GM21786 (cell line): ENCODE results near the gene SCUBE1.

Experiments
- ATAC-seq: cut with Tn5 transposase; IDR thresholded peaks from one replicate; pipeline ENCODE4 v1.9.1; 2021; ENCODE audit not compliant: unreplicated experiment

SCUBE1 gene

DNA sequence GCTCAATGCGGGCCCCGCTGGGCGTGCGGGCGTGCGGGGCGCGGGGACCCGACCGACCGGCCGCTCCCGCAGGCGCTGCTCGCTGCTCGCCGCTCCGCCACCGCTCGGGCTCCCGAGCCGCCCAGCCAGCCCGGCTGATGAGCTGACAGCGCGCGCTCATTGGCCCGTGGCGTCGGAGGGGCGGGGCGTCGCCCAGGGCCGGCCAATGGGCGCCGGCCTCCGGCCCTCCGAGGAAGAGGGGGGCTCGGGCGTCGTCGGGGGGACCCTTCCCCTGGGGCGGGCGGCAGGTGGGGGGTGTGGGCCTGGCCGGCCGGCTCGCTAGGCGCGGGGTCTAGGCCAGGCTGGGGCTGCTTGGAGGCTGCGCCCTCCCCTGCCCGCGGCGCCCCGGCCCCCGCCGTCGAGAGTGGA is at the start of gene SCUBE1:
Gene SCUBE1, minus strand, starts transcription at position 111 of the 408 bp plus-strand sequence. CDS start 111 bp downstream, outside the sequence.
- ATAC-seq, result no peak

DNA sequence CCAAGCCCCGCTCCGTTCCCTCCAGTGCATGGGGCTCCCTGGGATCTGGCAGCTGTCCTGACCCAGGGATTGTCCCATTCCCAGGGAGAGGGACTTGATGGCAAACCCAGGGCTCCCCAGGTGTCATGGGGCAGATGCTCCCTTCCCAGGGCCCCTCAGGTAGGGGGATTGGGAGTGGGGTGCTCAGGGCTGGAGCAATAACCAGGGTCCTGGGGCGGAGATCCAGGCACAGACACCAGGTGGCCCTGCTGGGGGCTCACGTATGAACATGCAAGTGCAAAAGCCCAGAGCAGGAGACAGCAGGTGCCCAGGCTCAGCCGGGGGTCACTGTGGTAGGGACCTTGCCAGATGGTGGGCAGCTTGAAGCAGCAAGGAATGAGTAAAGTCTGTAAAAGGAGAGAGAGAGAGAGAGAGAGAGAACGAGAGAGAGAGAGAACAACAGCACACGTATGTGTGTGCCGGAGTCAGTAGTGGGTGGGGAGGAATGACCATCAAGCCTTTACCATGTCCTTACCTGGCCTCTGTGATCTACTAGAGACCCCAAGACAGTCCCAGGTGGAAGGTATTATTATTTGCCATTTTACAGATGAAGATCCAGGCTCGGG is 49.3 kb upstream of the SCUBE1 start:
- ATAC-seq, result no peak

DNA sequence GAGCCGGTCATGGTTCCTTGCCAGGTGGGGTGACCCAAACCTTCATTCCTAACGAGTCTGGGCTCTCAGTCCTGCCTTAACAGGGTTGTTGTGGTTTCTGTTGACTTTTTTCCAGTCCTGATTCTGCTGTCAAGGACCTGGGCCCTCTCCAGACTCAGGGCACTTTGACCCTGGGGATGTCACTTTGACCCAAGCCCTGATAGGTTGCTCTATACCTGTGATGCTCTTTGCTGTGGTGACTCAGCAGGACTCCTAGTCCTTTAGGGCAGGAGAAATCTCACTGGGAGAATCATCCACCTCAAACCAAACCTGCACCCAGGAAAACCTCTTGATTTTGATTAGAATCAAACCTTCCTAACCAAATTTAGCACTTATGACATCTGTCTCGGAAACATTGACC is 48.1 kb upstream of the SCUBE1 start:
- ATAC-seq, result no peak

DNA sequence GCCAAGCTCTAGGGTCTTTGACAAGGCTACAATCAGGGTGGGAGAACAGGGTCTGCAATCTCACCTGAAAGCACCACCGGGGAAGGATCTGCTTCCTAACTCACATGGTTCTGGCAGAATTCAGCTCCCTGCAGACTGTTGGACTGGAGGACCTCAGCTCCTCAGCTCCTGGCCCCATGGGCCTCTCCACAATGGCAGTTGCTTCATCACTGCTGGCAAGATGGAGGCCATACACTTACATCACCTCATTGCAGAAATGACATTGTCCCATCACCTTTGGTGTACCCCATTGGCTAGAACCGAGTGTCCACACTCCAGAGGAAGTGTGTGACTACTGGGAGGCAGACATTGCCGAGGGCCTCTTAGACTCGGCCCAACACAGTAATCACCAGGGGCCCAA is 47.7 kb upstream of the SCUBE1 start:
- no peak for ATAC-seq

DNA sequence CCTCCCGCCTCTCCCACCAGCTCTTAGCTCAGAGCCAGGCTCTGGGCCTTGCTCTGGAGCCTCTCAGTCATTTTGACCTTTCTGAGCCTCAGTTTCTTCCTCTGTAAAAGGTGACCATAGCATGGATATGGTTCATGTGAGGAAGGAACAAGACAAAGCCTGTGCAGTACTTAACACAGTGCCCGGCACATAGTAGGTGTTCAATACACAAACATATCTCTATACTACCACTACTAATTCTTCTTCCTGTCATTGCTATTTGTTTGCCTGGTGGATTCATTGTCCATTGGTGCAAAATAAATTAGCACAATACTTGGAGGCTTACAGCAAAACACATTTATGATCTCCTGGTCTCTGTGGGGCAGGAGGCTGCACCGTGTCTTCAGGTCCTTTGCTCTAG is 47.0 kb upstream of the SCUBE1 start:
- ATAC-seq, result no peak

DNA sequence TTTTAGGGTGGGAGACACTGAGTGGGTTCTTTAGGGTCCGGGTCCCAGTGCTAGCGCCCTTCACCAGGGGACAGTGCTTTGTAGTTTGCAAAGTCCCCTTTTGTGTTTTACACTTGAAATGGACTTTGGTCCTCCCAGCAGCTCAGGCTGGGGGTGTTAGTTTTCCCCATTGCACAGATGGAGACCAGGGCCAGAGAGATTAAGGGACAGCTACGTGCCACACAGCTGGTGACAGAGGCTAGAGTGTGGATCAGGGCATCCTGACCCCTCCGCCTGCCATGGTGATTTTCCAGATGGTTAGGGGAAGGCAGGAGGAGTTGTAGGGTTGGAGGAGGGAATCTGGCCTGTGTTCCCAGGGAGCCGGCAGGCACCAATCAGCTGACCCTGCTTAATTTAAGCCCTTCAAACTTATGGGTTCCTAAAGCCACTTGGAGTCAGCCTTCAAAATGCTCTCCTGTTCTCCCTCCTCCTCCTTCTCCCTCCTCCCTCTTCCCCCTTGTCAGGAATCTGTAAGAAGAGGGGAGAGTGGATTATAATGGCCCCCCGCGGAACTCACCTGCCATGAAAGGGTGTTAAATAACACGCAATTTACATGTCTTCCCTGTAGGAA is 46.2 kb upstream of the SCUBE1 start:
- no peak for ATAC-seq

DNA sequence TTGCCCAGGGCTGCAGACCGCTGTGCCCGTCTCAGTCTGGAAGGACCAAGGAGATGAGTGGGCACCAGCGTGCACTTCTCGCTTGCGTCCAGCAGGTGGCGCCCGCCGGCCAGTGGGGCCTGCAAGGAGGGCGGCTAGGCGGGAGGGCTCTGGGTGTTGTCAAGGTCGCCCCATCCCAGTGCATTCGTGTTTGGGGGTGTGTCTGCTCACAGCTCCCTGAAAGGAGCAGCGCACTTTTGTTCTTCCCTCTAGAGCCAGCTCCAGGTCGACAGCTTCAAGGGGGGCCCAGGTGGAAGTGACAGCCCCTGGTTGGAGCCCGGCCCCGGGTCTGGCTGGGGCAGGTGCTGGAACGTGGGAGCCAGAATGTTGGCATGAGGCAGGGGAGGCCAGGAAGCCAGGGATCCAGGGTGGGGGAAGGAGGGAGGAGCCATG is 45.3 kb upstream of the SCUBE1 start:
- ATAC-seq, result no peak

DNA sequence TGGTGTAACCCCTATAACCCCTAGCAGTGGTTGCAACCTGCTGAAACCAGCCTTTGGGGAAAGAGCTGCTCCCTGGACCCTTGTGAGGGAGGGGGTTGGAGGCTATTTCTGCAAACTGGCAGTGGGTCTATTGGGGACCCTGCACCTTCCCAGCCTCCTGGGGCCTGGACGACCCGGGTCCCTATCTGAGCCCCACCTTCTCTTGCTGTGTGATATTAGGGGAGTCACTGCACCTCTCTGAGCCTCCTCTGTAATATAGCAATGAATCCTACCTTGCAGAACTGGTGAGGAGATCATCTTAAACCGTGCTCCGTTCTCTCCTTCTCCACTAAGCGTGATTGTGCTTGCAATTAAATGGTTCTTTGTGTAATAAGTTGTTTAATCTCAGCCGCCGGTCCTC is 44.6 kb upstream of the SCUBE1 start:
- ATAC-seq, result no peak

DNA sequence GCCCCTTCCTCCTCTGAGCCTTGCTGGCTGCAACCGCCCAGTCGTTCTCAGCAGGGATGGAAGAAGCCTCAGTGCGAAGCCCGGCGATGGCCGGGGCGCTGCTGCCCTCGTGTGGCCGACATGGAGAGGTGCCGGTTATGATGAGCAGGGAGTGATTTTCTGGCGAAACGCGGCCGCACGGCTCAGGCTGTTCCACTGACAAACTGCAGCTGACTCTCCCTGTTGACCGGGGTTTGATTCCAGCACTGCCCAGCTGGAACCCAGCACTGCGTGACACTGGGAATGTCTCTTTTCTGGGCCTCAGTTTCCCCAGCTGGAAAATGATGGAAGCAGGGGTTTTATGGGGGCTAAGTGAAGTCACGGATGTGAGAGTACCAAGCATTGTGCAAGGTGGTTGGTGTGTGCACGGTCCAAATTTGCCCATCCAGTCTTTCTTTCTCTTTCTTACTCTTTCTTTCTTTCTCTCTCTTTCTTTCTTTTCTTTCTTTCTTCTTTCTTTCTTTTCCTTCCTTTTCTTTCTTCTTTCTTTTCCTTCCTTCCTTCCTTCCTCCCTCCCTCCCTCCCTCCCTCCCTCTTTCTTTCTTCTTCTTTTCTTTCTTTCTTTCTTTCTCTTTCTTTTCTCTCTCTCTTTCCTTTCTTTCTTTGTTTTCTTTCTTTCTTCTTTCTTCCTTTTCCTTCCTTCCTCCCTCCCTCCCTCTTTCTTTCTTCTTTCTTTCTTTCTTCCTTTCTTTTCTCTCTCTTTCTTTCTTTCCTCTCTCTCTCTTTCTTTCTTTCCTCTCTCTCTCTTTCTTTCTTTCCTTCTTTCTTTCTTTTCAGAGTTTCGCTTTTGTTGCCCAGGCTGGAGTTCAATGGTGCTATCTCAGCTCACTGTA is 42.8 kb upstream of the SCUBE1 start:
- no peak for ATAC-seq

DNA sequence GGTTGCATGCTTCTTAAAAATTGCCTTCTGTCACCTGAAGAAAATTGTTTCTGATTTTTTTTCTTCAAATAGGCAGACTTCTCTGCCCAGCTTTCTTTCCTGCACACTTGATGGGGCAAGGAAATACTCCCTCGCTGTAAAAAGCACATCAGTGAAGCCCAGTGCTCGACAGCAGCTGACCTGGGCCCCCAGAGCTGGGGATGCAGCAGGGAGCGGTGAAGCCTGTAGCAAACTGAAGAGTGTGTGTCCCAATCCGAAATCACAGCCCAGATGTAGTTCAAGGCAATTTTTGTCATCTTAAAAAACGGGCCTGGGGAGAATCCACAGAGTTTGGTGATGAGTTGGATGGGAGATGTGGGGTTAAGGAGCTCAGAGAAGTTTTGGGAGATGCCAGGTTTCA is 41.7 kb upstream of the SCUBE1 start:
- no peak for ATAC-seq

DNA sequence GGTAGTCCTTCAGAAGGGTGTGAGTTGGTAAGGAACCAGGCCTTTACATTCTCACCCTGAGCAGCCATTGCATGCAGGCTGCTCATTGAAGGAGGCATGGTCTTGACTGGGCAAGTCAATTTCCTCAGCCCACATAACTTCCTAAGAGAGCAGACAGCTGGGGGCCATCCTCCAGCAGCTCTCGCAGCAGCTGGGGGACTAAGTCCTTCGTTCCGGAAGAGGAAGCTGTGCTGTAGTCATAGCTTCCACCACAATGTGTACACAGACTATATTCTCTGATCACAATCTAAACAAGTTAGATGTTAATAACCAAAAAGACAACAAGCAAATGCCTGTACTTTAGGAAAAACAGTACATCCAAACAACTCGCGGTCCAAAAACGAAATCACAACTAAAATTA is 38.5 kb upstream of the SCUBE1 start:
- ATAC-seq, result no peak

DNA sequence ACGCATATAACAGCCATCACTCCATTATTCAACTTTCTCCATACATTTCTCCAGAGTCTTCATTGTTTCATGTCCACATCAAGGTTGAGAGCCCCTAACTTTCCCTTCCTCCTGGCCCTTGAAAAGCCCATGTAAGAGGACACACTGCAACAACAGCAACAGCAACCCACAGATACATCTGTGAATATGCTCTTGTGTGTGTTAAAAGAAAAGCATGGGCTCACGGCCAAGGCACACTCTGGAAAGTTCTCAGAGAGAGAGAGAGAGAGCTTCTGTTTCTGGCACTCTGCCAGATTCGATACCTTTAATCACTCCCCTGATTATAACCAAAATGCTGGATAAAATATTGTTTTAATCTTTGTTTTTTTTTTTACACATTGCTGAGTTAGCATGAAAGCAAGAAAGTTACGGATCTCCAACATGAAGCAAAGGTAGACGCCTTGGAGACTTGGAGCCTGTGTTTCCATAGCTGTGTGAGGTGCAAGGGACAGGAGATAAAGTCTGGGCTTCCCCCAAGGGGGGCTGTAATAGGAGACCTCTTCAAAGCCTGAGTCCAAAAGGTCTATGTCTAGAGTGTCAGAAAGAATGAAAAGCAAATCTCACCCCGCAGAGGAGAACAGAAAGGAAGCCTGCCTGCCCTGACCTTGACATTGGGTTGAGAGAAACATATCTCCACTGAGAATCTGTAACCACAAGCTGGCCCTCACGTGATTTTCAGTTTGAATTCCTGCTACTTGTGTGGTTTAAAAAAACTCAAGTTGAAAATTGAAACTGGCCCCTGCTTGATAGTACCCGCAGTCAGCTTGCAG is 34.9 kb upstream of the SCUBE1 start:
- ATAC-seq, result no peak

DNA sequence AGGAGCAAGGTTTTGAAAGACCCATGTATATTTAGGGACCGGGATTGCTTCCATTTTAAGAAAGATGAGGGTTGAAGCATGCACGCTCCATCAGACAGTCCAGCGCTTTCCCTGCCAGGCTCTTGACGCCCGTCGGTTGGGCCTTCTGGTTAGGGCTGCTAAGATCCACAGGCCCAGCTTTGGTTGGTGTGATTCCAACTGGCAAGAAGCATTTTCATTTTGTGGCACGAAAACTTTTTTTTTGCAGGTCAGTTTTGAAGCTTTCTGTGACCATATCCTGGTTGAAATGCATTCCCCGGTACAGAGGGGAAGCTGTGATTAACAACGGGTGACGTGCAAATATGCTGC is 34.4 kb upstream of the SCUBE1 start:
- no peak for ATAC-seq

DNA sequence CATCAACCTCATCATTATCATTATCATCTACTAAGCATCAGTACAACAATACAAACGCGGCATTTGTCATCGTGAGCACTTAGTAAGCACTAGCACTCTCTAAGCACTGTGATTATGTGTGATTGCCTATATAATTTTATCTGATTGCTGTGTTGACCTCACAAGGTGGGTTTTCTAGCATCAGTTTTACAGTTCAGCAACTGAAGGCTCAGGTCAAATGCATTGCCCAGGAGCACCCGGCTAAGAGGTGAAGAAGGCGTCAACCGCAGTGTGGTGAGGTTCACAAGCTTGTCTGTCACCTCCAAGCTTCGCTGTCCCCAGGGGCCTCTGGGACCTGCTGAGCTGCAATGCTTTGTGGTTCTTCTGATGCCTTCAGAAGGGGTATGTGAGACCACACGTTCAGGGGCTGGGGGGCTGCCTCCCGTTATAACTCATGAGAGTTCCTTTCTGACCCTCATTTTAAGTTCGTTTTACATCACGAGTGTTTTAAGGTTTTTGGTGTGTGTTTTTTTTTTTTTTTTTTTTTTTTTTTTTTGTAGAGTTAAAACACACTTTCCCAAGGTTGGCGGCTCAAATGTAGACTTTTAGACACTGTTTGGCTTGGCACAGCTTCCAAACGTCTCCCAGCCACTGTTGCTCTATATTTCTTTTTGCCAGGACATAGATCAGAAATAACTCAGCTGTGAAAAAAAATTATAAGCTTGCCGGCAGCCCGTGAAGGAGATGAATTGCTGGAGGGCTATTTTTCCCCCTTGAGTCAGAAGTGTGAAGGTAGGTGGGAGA is 33.8 kb upstream of the SCUBE1 start:
- ATAC-seq, result no peak

DNA sequence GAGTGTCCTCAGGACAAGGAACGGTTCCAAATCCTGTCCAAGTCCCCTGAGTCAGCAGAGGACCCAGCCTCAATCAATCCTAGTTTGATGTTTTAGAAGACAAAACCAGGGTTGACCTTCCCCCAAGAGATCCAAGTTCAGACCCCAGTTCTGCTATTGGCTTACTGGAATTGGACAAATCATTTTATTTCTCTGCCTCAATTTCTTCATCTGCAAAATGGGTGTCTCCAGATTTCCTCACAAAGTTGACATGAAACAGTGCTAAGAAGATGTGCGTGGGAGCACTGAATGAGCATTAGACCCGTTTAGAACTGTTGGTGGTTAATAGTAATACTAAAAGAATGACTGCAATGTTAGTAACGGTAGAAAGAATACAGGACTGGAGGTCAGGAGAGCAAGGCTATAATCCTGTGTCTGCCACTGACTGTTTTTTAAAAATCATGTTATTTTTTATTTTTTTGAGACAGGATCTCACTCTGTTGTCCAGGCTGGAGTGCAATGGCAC is 32.8 kb upstream of the SCUBE1 start:
- ATAC-seq, result no peak

DNA sequence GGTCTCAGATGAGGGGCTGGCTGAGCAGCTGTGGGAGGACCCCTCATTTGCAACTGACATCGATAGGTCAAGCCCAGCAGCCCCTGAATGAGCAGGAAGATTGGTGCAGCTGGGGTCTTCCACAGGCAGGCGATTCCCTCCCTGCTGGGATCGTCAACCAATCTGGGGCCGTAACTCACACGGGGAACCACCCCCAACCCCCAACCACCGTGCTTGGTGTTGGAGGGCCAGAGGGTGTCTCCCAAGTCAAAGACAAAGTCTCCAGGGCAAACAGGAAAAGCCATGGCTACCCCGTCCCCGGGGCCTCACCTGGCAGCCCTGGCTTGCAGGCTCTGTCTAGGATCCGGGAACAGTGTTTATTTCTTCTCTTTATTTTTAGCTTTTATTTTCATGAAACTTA is 26.9 kb upstream of the SCUBE1 start:
- ATAC-seq, result no peak

DNA sequence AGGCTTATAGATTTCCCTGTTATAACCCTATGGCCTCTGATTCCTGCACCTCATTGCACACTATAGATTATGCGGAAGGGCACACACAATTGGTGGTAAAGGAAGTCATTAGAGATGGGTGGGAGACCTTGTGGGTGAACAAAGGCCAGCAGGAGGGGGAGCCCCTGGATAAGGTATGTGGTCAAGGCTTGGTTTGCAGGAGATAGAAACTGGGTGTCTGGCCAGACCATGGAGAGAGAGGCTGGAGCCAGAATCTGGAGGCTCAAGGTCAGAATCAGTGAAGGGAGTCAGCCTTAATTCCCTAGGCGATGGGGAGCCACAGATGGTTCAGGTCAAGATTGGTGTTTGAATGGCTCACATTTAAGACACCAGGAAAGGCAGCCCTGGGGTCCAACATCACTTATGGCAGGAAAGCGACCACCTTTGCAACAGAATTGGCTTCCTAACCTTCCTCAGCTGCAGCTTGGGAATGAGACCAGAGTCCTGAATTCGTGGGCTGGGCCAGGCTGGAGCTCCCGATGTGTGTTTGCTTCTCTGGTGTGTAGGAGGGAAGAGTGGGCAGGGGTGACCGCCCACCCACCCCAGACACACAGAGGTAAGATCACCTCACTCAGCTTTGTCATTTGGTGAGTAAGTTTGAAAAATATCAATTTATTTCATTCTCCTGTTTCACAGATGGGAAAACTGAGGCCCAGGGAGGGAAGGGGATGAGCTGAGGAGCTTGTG is 22.7 kb upstream of the SCUBE1 start:
- ATAC-seq, result no peak

DNA sequence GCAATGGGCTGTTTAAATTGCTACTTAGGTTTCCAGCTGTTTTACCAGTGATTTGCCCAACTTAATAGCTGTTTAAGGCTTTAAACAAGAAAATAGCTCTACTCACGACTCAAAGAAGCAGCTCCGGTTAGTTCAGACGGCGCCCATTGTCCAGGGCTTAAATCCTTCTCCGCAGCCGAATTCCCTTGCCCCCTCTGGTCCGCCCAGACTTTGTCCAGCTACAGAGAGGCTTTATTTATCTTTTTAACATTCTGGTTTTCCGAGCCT is 20.9 kb upstream of the SCUBE1 start:
- no peak for ATAC-seq

DNA sequence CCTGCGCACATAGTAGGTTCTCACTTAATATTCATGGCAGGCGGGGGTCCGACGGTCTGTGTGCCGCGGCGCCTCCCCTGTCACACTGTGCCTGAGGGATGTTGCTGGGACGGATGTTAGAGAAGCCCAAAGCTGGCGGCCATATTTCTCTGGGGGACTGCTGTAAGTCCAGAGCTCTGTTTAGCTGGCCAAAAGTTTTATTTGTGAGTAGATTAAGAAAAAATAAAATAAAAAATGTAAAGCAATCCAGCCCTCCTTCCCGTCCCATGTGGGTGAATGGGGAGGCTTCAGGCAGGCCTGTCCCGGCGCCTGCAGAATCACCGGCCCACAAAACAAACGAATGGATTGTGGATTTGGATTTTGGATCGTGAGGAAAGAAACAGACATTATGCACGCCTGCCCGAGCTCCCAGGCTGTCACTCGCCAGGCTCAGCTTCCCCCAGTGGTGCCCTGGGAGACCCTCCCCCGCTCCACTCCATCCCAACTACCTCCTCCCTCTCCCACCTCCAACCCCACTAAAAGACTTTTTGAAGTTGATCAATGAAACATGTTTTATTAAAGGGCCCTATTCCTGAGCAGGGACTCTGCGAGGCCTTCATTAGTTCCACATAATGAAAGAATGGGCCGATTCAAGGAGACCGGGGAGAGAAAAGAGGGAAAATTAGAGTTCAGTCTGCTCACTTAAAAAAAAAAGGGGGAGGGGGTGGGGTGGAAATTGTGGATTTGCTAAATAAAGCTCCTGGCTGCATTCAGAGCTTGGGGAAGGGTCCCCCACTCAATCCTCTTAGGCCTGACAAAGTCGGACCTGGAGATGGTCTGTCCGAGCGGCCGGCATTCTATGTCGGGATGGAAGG is 20.4 kb upstream of the SCUBE1 start:
- no peak for ATAC-seq
